H9 (cell line): ENCODE data around the gene MED13L. TPM values are rescaled to one million over a fixed set of nuclear protein-coding genes. Genes with fewer than 3 reads are reported as not detected.

Source experiments
- DNase-seq: peaks from one replicate; pipeline ENCODE4 v3.0.0-alpha.2; 2017
- H2AFZ ChIP-seq: one replicate; pipeline ENCODE4 v1.6.1; 2013; ENCODE audit warnings: mild to moderate bottlenecking, low read length, control low read depth, moderate library complexity
- H2AK5ac ChIP-seq: 2 replicates; pipeline ENCODE4 v1.6.1; 2013; ENCODE audit warnings: low read length, control low read depth, mixed read lengths; ENCODE audit not compliant: insufficient read length
- H2BK120ac ChIP-seq: one replicate; pipeline ENCODE4 v1.6.1; 2013; ENCODE audit warnings: low read depth, mild to moderate bottlenecking, low read length, control low read depth, inconsistent platforms; ENCODE audit not compliant: poor library complexity, severe bottlenecking
- H2BK12ac ChIP-seq: 2 replicates; pipeline ENCODE4 v1.6.1; 2013; ENCODE audit warnings: low read length, control low read depth, mixed read lengths, low read depth; ENCODE audit not compliant: insufficient read length
- H2BK15ac ChIP-seq: 2 replicates; pipeline ENCODE4 v1.6.1; 2013; ENCODE audit warnings: low read depth, low read length, control low read depth
- H2BK20ac ChIP-seq: one replicate; pipeline ENCODE4 v1.6.1; 2013; ENCODE audit warnings: low read depth, mild to moderate bottlenecking, low read length, control low read depth, inconsistent platforms; ENCODE audit not compliant: poor library complexity, severe bottlenecking
- H2BK5ac ChIP-seq: 2 replicates; pipeline ENCODE4 v1.6.1; 2013; ENCODE audit warnings: low read length, control low read depth, mixed read lengths; ENCODE audit not compliant: insufficient read length
- H3K14ac ChIP-seq: 2 replicates; pipeline ENCODE4 v1.6.1; 2013; ENCODE audit warnings: low read length, control low read depth; ENCODE audit not compliant: insufficient read depth
- H3K18ac ChIP-seq: 2 replicates; pipeline ENCODE4 v1.6.1; 2013; ENCODE audit warnings: low read depth, mild to moderate bottlenecking, mixed read lengths, low read length, control low read depth; ENCODE audit not compliant: insufficient read length
- H3K23ac ChIP-seq: 2 replicates; pipeline ENCODE4 v1.6.1; 2013; ENCODE audit warnings: low read length, control low read depth, mixed read lengths, low read depth; ENCODE audit not compliant: insufficient read length
- H3K23me2 ChIP-seq: 2 replicates; pipeline ENCODE4 v1.6.1; 2013; ENCODE audit warnings: low read depth, mild to moderate bottlenecking, mixed read lengths, low read length, control low read depth; ENCODE audit not compliant: insufficient read length, poor library complexity, severe bottlenecking
- H3K27ac ChIP-seq: 2 replicates; pipeline ENCODE4 v1.5.1; 2013; ENCODE audit warnings: low read length, control low read depth, mixed read lengths, low read depth; ENCODE audit not compliant: insufficient read length
- H3K27me3 ChIP-seq: 2 replicates; pipeline ENCODE4 v1.6.1; 2013; ENCODE audit warnings: low read length, control low read depth, inconsistent platforms; ENCODE audit not compliant: insufficient read depth
- H3K4ac ChIP-seq: 2 replicates; pipeline ENCODE4 v1.6.1; 2013; ENCODE audit warnings: low read depth, mild to moderate bottlenecking, control low read depth, inconsistent platforms, low read length, moderate library complexity
- H3K4me1 ChIP-seq: 2 replicates; pipeline ENCODE4 v1.6.1; 2013; ENCODE audit warnings: low read length, control low read depth, inconsistent platforms; ENCODE audit not compliant: insufficient read depth
- H3K4me2 ChIP-seq: 2 replicates; pipeline ENCODE4 v1.6.1; 2013; ENCODE audit warnings: low read length, control low read depth, mixed read lengths; ENCODE audit not compliant: insufficient read length, insufficient read depth
- H3K56ac ChIP-seq: 2 replicates; pipeline ENCODE4 v1.6.1; 2013; ENCODE audit warnings: low read depth, mild to moderate bottlenecking, mixed read lengths, low read length, control low read depth; ENCODE audit not compliant: insufficient read length
- H3K79me1 ChIP-seq: 2 replicates; pipeline ENCODE4 v1.6.1; 2013; ENCODE audit warnings: low read depth, mild to moderate bottlenecking, moderate library complexity, low read length, control low read depth, inconsistent platforms; ENCODE audit not compliant: insufficient read depth, poor library complexity, severe bottlenecking
- H3K79me2 ChIP-seq: 2 replicates; pipeline ENCODE4 v1.6.1; 2013; ENCODE audit warnings: low read length, control low read depth, inconsistent platforms; ENCODE audit not compliant: insufficient read depth
- H3K9ac ChIP-seq: 2 replicates; pipeline ENCODE4 v1.6.1; 2013; ENCODE audit warnings: low read length, control low read depth, mixed read lengths; ENCODE audit not compliant: insufficient read length; ENCODE audit errors: extremely low read depth
- H3K9me3 ChIP-seq: one replicate; pipeline ENCODE4 v1.6.1; 2013; ENCODE audit warnings: low read depth, low read length, inconsistent platforms; ENCODE audit not compliant: control insufficient read depth
- H3T11ph ChIP-seq: one replicate; pipeline ENCODE4 v1.6.1; 2013; ENCODE audit warnings: mild to moderate bottlenecking, low read length, control low read depth, inconsistent platforms
- H4K20me1 ChIP-seq: one replicate; pipeline ENCODE4 v1.6.1; 2013; ENCODE audit not compliant: control insufficient read depth, insufficient read length, insufficient read depth
- H4K5ac ChIP-seq: 2 replicates; pipeline ENCODE4 v1.6.1; 2013; ENCODE audit warnings: low read depth, mild to moderate bottlenecking, mixed read lengths, low read length, control low read depth; ENCODE audit not compliant: insufficient read length
- H4K8ac ChIP-seq: replicated peaks from 2 replicates; pipeline ENCODE4 v1.6.1; 2013; ENCODE audit warnings: low read length, control low read depth, mixed read lengths, low read depth; ENCODE audit not compliant: insufficient read length
- H4K91ac ChIP-seq: 2 replicates; pipeline ENCODE4 v1.6.1; 2013; ENCODE audit warnings: low read depth, mild to moderate bottlenecking, moderate library complexity, mixed read lengths, low read length, control low read depth; ENCODE audit not compliant: insufficient read length
- H3K27ac Mint-ChIP-seq, 3 experiments: 2 replicates in 2 of 3; 3 replicates in 1 of 3; pipeline ENCODE4 v1.8.0; 2020 to 2021; ENCODE audit warnings: mixed read lengths in 3 of 3, mild to moderate bottlenecking in 1 of 3, moderate library complexity in 1 of 3
- H3K27me3 Mint-ChIP-seq: 2 replicates; pipeline ENCODE4 v1.8.0; 2021; ENCODE audit warnings: low read depth, mild to moderate bottlenecking, moderate library complexity, mixed read lengths
- H3K36me3 Mint-ChIP-seq, 3 experiments: 2 replicates in 2 of 3; 3 replicates in 1 of 3; pipeline ENCODE4 v1.8.0; 2020 to 2021; ENCODE audit warnings: low read depth in 3 of 3, mixed read lengths in 3 of 3; ENCODE audit not compliant: insufficient read depth in 1 of 3
- H3K4me1 Mint-ChIP-seq, 2 experiments: 2 replicates each; pipeline ENCODE4 v1.8.0; 2020; ENCODE audit warnings: mixed read lengths in 2 of 2
- H3K4me3 Mint-ChIP-seq, 2 experiments: 2 replicates in 1 of 2; 3 replicates in 1 of 2; pipeline ENCODE4 v1.8.0; 2020 to 2021; ENCODE audit warnings: mild to moderate bottlenecking in 2 of 2, mixed read lengths in 2 of 2, moderate library complexity in 1 of 2
- H3K9me3 Mint-ChIP-seq, 2 experiments: 2 replicates in 1 of 2; 3 replicates in 1 of 2; pipeline ENCODE4 v1.8.0; 2020; ENCODE audit warnings: mild to moderate bottlenecking in 2 of 2, mixed read lengths in 2 of 2, moderate library complexity in 1 of 2
- WGBS: extraction: QIAGEN DNeasy Blood & Tissue Kit; methylation state at CpG from one replicate; pipeline ENCODE4 v1.1.7; 2013; ENCODE audit warnings: missing lambda C conversion rate, low lambda C conversion rate, mixed read lengths; ENCODE audit not compliant: insufficient read length; ENCODE audit errors: extremely low coverage; 5-methylcytosine and 5-hydroxymethylcytosine counted together
- total RNA-seq: library from RNA; stranded (reverse); gene quantifications from 2 replicates; pipeline ENCODE4 v1.2.1, GENCODE V29; 2021
- TF ChIP-seq, protein P1 (sequence below): fragments of 200-600 bp; sonication (generic); conservative IDR thresholded peaks from 3 replicates; pipeline ENCODE4 v1.8.0; 2021; ENCODE audit warnings: antibody characterized with exemption, mild to moderate bottlenecking

The MED13L gene
- total RNA-seq, 1 experiment from 2014 or later, result 52.4 TPM

DNA sequence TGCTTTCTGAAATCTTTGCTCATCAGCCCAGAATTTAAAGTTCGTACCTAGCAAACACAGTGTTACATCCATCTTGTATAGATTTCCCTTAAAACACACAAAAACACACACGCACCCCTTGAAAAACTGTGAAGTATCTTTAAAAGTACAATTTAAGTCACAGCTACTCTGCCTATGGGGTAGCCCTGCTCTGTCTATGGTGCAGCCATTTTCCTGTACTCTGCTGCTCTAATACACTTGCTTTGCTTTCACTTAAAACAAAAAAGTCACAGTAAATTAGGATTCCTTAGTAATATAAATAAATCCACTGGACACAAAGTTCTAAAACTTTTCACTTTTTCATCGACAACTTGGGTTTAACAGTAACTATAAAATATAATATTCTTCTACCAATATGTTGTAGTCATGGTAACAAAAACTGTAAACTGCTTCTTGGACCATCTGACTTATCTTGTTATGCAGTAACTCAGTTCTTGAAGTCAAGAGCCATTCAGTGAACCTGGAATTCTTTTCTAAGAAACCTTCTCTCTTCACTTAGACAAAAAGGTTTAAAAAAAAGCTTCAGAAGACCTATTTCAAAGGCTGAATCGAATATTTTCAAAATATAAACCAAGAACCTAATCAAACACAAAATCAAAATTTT lies 63.5 kb downstream of the MED13L start:
- peaks cover 4% of the 10 kb centered on the region for H3K79me1 ChIP-seq
- WGBS, result 100% methylated on average over 1 of the region's 4 CpGs
- H3K36me3 Mint-ChIP-seq, result no peaks in the 10 kb centered on the region
- H3K4ac ChIP-seq, result no peak overlapping the region
- H3K4me2 ChIP-seq, result no peak overlapping the region
- no peak overlapping the region for H4K91ac ChIP-seq
- DNase-seq, result no peak
- H4K5ac ChIP-seq, result no peak overlapping the region
- H2AK5ac ChIP-seq, result no peak overlapping the region
- no peak overlapping the region for H3K27ac ChIP-seq
- H3K9me3 ChIP-seq, result no peaks in the 10 kb centered on the region
- no peak overlapping the region for H2BK15ac ChIP-seq
- H4K8ac ChIP-seq, result no peak overlapping the region
- H3K9me3 Mint-ChIP-seq, result no peaks in the 10 kb centered on the region
- H2BK12ac ChIP-seq, result no peak overlapping the region
- H2BK20ac ChIP-seq, result no peak overlapping the region
- peaks cover 9% of the 10 kb centered on the region; the same call in 1 of the 2 replicates for H3K79me2 ChIP-seq
- H3K4me3 Mint-ChIP-seq, result no peak overlapping the region
- H2BK120ac ChIP-seq, result no peak overlapping the region
- no peaks in the 10 kb centered on the region for H3K23me2 ChIP-seq
- H3K9ac ChIP-seq, result no peak overlapping the region
- no peak overlapping the region for H3K14ac ChIP-seq
- no peak overlapping the region for H3K56ac ChIP-seq
- H3K23ac ChIP-seq, result no peak overlapping the region
- no peak overlapping the region for H2AFZ ChIP-seq
- H3K18ac ChIP-seq, result no peak overlapping the region
- no peak overlapping the region for H3T11ph ChIP-seq
- no peaks in the 10 kb centered on the region for H4K20me1 ChIP-seq
- TF ChIP-seq, protein P1, sequence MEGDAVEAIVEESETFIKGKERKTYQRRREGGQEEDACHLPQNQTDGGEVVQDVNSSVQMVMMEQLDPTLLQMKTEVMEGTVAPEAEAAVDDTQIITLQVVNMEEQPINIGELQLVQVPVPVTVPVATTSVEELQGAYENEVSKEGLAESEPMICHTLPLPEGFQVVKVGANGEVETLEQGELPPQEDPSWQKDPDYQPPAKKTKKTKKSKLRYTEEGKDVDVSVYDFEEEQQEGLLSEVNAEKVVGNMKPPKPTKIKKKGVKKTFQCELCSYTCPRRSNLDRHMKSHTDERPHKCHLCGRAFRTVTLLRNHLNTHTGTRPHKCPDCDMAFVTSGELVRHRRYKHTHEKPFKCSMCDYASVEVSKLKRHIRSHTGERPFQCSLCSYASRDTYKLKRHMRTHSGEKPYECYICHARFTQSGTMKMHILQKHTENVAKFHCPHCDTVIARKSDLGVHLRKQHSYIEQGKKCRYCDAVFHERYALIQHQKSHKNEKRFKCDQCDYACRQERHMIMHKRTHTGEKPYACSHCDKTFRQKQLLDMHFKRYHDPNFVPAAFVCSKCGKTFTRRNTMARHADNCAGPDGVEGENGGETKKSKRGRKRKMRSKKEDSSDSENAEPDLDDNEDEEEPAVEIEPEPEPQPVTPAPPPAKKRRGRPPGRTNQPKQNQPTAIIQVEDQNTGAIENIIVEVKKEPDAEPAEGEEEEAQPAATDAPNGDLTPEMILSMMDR, result no peak
- H3K4me1 ChIP-seq, result peaks cover 5% of the 10 kb centered on the region; the same call in 1 of the 2 replicates
- peaks cover 27 to 48% of the 10 kb centered on the region in 2 experiments for H3K4me1 Mint-ChIP-seq
- no peaks in the 10 kb centered on the region for H3K27me3 Mint-ChIP-seq
- H2BK5ac ChIP-seq, result no peak overlapping the region
- H3K27ac Mint-ChIP-seq, result peak overlapping the region in 1 of 3 experiments; percentile 81; a peak in 1 of 7 replicates
- no peaks in the 10 kb centered on the region for H3K27me3 ChIP-seq
